GM12873 (cell line): ENCODE results near the gene C16orf95.

ENCODE experiments used
- CTCF ChIP-seq: IDR thresholded peaks from 2 replicates; pipeline ENCODE4 v1.5.1; 2012; ENCODE audit warnings: low read depth, mild to moderate bottlenecking, moderate library complexity, low read length, control low read depth; ENCODE audit not compliant: insufficient read depth; ENCODE audit errors: missing control alignments

C16orf95 gene

GRCh38 chr16:87316450-87316922 lies 706 bp downstream of the C16orf95 start:
- no peak for TF ChIP-seq CTCF

GRCh38 chr16:87314990-87315420 lies 2.2 kb downstream of the C16orf95 start:
- TF ChIP-seq CTCF, result no peak

GRCh38 chr16:87312008-87312407 lies 5.2 kb downstream of the C16orf95 start:
- TF ChIP-seq CTCF, result no peak

GRCh38 chr16:87311387-87311786 lies 5.8 kb downstream of the C16orf95 start:
- no peak for TF ChIP-seq CTCF

- no peak for TF ChIP-seq CTCF
Measured at GRCh38 chr16:87310610-87311009, 6.6 kb downstream of the C16orf95 start.

GRCh38 chr16:87309620-87310525 lies 7.3 kb downstream of the C16orf95 start:
- TF ChIP-seq CTCF, result no peak

GRCh38 chr16:87308826-87309225 lies 8.4 kb downstream of the C16orf95 start:
- no peak for TF ChIP-seq CTCF
